ENCODE results near the gene EEIG2.

The EEIG2 gene

GRCh38 chr1:108556066-108556465 lies 3.8 kb upstream of the EEIG2 start:
- POLR2A ChIA-PET = no interaction called here

GRCh38 chr1:108556499-108556898 lies 3.4 kb upstream of the EEIG2 start:
- POLR2A ChIA-PET = no interaction called here
- TF ChIP-seq SP1 (IDR thresholded peaks at IDR 0.05) = no peak
- no peak for TF ChIP-seq BHLHE40 (IDR thresholded peaks at IDR 0.05; ENCODE audit: borderline replicate concordance)
- no peak for TF ChIP-seq FOXK2 (IDR thresholded peaks at IDR 0.05)
- TF ChIP-seq ARNT (IDR thresholded peaks at IDR 0.05) = no peak
- no peak for TF ChIP-seq NFRKB (IDR thresholded peaks at IDR 0.05)
- TF ChIP-seq HDGF (IDR thresholded peaks at IDR 0.05; ENCODE audit: borderline replicate concordance) = no peak
- no peak for TF ChIP-seq LEF1 (IDR thresholded peaks at IDR 0.05; ENCODE audit: borderline replicate concordance)
- TF ChIP-seq FOXM1 (IDR thresholded peaks at IDR 0.05; ENCODE audit: borderline replicate concordance) = no peak
- no peak for TF ChIP-seq FOXA1 (IDR thresholded peaks at IDR 0.05)
- TF ChIP-seq ELF4 (IDR thresholded peaks at IDR 0.05) = no peak
- no peak for TF ChIP-seq ZNF384 (IDR thresholded peaks at IDR 0.05)
- TF ChIP-seq TARDBP (IDR thresholded peaks at IDR 0.05) = no peak
- TF ChIP-seq L3MBTL2 (conservative IDR thresholded peaks at IDR 0.05) = no peak
- no peak for TF ChIP-seq CTBP1 (IDR thresholded peaks at IDR 0.05; ENCODE audit: borderline replicate concordance)
- no peak for TF ChIP-seq SUZ12 (IDR thresholded peaks at IDR 0.05)
- no peak for TF ChIP-seq PKNOX1 (IDR thresholded peaks at IDR 0.05)
- no peak for DNase-seq (ENCODE audit: extremely low spot score)

More at GRCh38 chr1:108556066-108556465, 3.8 kb upstream of the EEIG2 start:
- DNase-seq (ENCODE audit: extremely low spot score) = no peak
- CTCF ChIA-PET = no interaction called here
- TF ChIP-seq BHLHE40 (IDR thresholded peaks at IDR 0.05; ENCODE audit: borderline replicate concordance) (no peak), TARDBP (IDR thresholded peaks at IDR 0.05) (no peak), LEF1 (IDR thresholded peaks at IDR 0.05; ENCODE audit: borderline replicate concordance) (no peak), ELF4 (IDR thresholded peaks at IDR 0.05) (no peak), HDGF (IDR thresholded peaks at IDR 0.05; ENCODE audit: borderline replicate concordance) (no peak), L3MBTL2 (conservative IDR thresholded peaks at IDR 0.05) (no peak), CTBP1 (IDR thresholded peaks at IDR 0.05; ENCODE audit: borderline replicate concordance) (no peak), FOXK2 (IDR thresholded peaks at IDR 0.05) (no peak), SP1 (IDR thresholded peaks at IDR 0.05) (no peak), SUZ12 (IDR thresholded peaks at IDR 0.05) (no peak), ZNF384 (IDR thresholded peaks at IDR 0.05) (no peak), NFRKB (IDR thresholded peaks at IDR 0.05) (no peak)

GRCh38 chr1:108557296-108557695 lies 2.6 kb upstream of the EEIG2 start:
- no peak for TF ChIP-seq FOXA1 (IDR thresholded peaks at IDR 0.05)
- no peak for TF ChIP-seq SUZ12 (IDR thresholded peaks at IDR 0.05)
- no peak for TF ChIP-seq LEF1 (IDR thresholded peaks at IDR 0.05; ENCODE audit: borderline replicate concordance)
- POLR2A ChIA-PET = no interaction called here
- no peak for DNase-seq (ENCODE audit: extremely low spot score)
- CTCF ChIA-PET = no interaction called here

More at GRCh38 chr1:108556499-108556898, 3.4 kb upstream of the EEIG2 start:
- CTCF ChIA-PET = no interaction called here

GRCh38 chr1:108560189-108560873 lies 431 bp downstream of the EEIG2 start:
- CTCF ChIA-PET = interaction anchor here (0.7 to 2.0 kb wide), 12 partner anchors 9 to 778 kb away, joined by 3 to 9 read pairs (median 4); partner anchors contain the start of gene SLC25A24
- TF ChIP-seq L3MBTL2 (conservative IDR thresholded peaks at IDR 0.05) = peak; percentile 19; the same call in 1 of the 2 replicates
- no peak for TF ChIP-seq LEF1 (IDR thresholded peaks at IDR 0.05; ENCODE audit: borderline replicate concordance)
- no peak for TF ChIP-seq ELF4 (IDR thresholded peaks at IDR 0.05)
- DNase-seq (ENCODE audit: extremely low spot score) = no peak
- POLR2A ChIA-PET = interaction anchor here (1.0 to 2.5 kb wide), 7 partner anchors 9 to 360 kb away, joined by 3 to 12 read pairs (median 5); partner anchors contain the start of genes PRPF38B and SLC25A24

- ChIA-PET POLR2A (interaction anchor here (1.1 to 2.5 kb wide), 5 partner anchors 10 to 361 kb away, joined by 3 to 12 read pairs (median 5); partner anchors contain the start of genes PRPF38B and SLC25A24), CTCF (interaction anchor here (1.1 to 2.0 kb wide), 8 partner anchors 8 to 779 kb away, joined by 3 to 9 read pairs (median 5); no protein-coding TSS in a partner anchor)
- peak; percentile 61 for DNase-seq (ENCODE audit: extremely low spot score)
- TF ChIP-seq NFRKB (IDR thresholded peaks at IDR 0.05) = no peak
- no peak for TF ChIP-seq SP1 (IDR thresholded peaks at IDR 0.05)
- no peak for TF ChIP-seq ZNF384 (IDR thresholded peaks at IDR 0.05)
- no peak for TF ChIP-seq FOXK2 (IDR thresholded peaks at IDR 0.05)
- no peak for TF ChIP-seq SUZ12 (IDR thresholded peaks at IDR 0.05)
- TF ChIP-seq CTBP1 (IDR thresholded peaks at IDR 0.05; ENCODE audit: borderline replicate concordance) = no peak
- no peak for TF ChIP-seq LEF1 (IDR thresholded peaks at IDR 0.05; ENCODE audit: borderline replicate concordance)
- TF ChIP-seq L3MBTL2 (conservative IDR thresholded peaks at IDR 0.05) = no peak
- no peak for TF ChIP-seq BHLHE40 (IDR thresholded peaks at IDR 0.05; ENCODE audit: borderline replicate concordance)
- no peak for TF ChIP-seq FOXA1 (IDR thresholded peaks at IDR 0.05)
- no peak for TF ChIP-seq HDGF (IDR thresholded peaks at IDR 0.05; ENCODE audit: borderline replicate concordance)
- no peak for TF ChIP-seq TARDBP (IDR thresholded peaks at IDR 0.05)
- TF ChIP-seq ELF4 (IDR thresholded peaks at IDR 0.05) = no peak
- TF ChIP-seq FOXM1 (IDR thresholded peaks at IDR 0.05; ENCODE audit: borderline replicate concordance) = no peak
- no peak for TF ChIP-seq PKNOX1 (IDR thresholded peaks at IDR 0.05)
- no peak for TF ChIP-seq ARNT (IDR thresholded peaks at IDR 0.05)
Measured at GRCh38 chr1:108560874-108561459, 1.1 kb downstream of the EEIG2 start.

- CTCF ChIA-PET = no interaction called here
- no peak for TF ChIP-seq ELF4 (IDR thresholded peaks at IDR 0.05)
- TF ChIP-seq TARDBP (IDR thresholded peaks at IDR 0.05) = no peak
- no peak for TF ChIP-seq FOXM1 (IDR thresholded peaks at IDR 0.05; ENCODE audit: borderline replicate concordance)
- TF ChIP-seq SUZ12 (IDR thresholded peaks at IDR 0.05) = no peak
- no peak for TF ChIP-seq SP1 (IDR thresholded peaks at IDR 0.05)
- no peak for TF ChIP-seq L3MBTL2 (conservative IDR thresholded peaks at IDR 0.05)
- TF ChIP-seq PKNOX1 (IDR thresholded peaks at IDR 0.05) = no peak
- no peak for TF ChIP-seq LEF1 (IDR thresholded peaks at IDR 0.05; ENCODE audit: borderline replicate concordance)
- POLR2A ChIA-PET = no interaction called here
- DNase-seq (ENCODE audit: extremely low spot score) = peak; percentile 60
Measured at GRCh38 chr1:108561689-108562326, 1.9 kb downstream of the EEIG2 start.

Data from HEK293T (cell line).